NB4 (cell line): Measurements from ENCODE around the gene ZNF488.

Experiments used
- DNase-seq: peaks from one replicate; pipeline ENCODE4 v3.0.0; 2010; ENCODE audit warnings: low read depth
- H3K4me3 ChIP-seq: one replicate; pipeline ENCODE4 v1.5.1; 2011; ENCODE audit warnings: mild to moderate bottlenecking, low read depth, low read length, moderate library complexity
- CTCF ChIP-seq: IDR thresholded peaks from one replicate; pipeline ENCODE4 v1.5.1; 2012; ENCODE audit warnings: low read depth, low read length
- MYC ChIP-seq: IDR thresholded peaks from 2 replicates; pipeline ENCODE4 v1.6.1; 2011; ENCODE audit warnings: low read depth, low read length
- POLR2A ChIP-seq: IDR thresholded peaks from 2 replicates; pipeline ENCODE4 v1.6.1; 2011; ENCODE audit warnings: mild to moderate bottlenecking; ENCODE audit not compliant: insufficient read length; ENCODE audit errors: extremely low read depth
- TF ChIP-seq, protein P1 (sequence below): IDR thresholded peaks from 2 replicates; pipeline ENCODE4 v1.6.1; 2011; ENCODE audit warnings: low read depth, low read length

The ZNF488 gene, protein sequence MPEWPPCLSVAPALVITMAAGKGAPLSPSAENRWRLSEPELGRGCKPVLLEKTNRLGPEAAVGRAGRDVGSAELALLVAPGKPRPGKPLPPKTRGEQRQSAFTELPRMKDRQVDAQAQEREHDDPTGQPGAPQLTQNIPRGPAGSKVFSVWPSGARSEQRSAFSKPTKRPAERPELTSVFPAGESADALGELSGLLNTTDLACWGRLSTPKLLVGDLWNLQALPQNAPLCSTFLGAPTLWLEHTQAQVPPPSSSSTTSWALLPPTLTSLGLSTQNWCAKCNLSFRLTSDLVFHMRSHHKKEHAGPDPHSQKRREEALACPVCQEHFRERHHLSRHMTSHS

DNA sequence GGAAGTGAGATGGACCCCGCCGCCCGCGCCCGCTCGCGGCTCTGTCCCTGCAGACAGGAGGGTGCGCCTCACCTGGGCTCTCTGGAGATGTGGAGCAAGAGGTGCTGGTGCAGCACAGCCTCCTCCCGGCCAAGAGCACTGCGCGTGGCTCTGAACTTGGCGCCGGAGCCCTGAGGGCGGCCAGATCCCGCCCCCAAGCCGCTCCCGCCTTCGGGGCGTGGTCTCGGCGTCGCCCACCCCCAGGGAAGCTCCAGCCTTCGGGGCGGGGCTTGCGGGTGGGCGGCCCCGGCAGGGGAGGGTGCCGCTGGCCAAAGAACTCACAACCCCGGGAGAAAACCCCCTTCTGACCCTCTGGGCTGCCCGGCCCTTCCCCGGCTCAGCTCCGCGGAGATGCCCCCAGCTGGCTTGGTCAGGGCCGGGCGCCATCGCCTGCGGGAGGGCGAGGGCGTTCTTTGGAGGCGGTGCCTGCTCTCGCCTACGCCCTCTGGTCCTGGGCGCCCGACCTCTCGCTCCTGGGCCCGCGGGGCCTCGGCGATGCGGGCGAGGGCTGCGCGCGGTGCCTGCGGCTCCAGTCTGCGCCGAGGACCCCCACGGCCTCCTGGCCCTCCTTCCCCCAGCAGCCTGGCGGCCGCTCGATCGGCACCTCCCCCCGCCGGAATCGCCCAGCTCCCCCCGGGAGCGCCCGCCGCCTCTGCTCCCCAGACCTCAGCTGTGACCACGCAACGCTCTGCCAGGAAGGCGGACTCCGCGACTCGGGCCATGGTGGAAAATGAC is at the start of gene ZNF488:
Gene ZNF488, minus strand, starts transcription at position 146 of the 774 bp plus-strand sequence. CDS start 15,464 bp downstream, outside the sequence.
- DNase-seq = peak; percentile 86
- H3K4me3 ChIP-seq = peak within 1 kb of the TSS; percentile 56
- TF ChIP-seq MYC (no peak), POLR2A (peak; percentile 62)

- no peak overlapping the region for H3K4me3 ChIP-seq
- TF ChIP-seq POLR2A (no peak), CTCF (no peak), MYC (no peak)
- TF ChIP-seq, protein P1, sequence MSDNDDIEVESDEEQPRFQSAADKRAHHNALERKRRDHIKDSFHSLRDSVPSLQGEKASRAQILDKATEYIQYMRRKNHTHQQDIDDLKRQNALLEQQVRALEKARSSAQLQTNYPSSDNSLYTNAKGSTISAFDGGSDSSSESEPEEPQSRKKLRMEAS = no peak
- no peak for DNase-seq
Measured at GRCh38 chr10:47425813-47426419, 41.8 kb upstream of the ZNF488 start.

- no peak for DNase-seq
- no peak overlapping the region for H3K4me3 ChIP-seq
- TF ChIP-seq MYC (no peak), POLR2A (no peak), CTCF (no peak)
- TF ChIP-seq, protein P1 = no peak
Measured at GRCh38 chr10:47424231-47424630, 40.1 kb upstream of the ZNF488 start.

GRCh38 chr10:47423476-47423875 is 39.4 kb upstream of the ZNF488 start:
- DNase-seq = no peak
- TF ChIP-seq, protein P1 = no peak
- TF ChIP-seq CTCF (no peak), POLR2A (no peak), MYC (no peak)
- no peak overlapping the region for H3K4me3 ChIP-seq

DNA sequence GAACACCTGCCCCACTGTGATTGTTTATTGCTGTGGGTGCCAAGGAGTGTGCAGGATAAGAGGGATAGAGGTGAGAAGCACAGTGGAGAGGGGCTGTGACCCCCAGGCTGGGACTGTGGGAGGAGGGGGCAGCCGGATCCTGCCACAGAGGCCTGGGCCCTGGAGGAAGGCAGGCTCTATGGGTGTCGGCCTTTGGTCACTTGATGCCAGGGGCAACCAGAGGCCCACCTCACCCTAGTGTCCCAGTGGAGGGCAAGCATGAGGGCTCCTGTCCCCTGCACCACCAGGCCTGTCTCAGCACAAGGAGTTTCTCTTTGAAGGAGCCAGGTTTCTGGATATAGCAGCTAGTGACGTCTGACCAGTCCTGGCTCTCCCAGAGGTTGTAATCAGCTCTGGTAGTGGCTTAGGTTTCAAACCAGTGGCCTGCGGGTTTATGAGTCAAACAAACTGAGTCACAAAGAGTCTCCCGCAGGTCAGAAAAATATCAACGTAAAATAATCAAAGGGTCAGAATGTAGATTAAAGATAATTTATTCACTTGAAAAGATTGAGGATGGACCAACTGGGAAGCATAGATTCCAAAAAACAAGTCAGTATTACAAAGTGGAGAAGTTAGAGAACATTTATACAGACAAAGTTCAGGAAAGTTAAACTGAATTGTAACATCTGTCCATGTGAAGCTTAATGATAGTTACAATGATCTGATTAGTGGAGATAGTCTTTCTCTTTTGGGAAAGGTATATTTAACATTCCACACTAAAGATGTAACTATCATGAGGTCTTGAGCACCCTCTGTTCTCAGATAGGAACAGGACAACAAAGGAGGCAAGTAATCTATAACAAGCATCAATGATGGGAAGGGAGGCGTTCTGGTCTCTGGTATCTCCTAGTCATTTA is 37.2 kb upstream of the ZNF488 start:
- TF ChIP-seq CTCF (no peak), MYC (no peak), POLR2A (no peak)
- TF ChIP-seq, protein P1 = no peak
- DNase-seq = no peak

More for the DNA sequence above, 37.2 kb upstream of the ZNF488 start:
- H3K4me3 ChIP-seq = no peak overlapping the region
